HEK293 (cell line): ENCODE results near the gene VMO1.

ENCODE experiments used
- BCL11B ChIP-seq: fragments of 450-650 bp; formaldehyde crosslinking; IDR thresholded peaks from 2 replicates; pipeline ENCODE4 v1.5.1; 2016; ENCODE audit warnings: low read depth, missing biosample characterization, missing genetic modification characterization
- ZBTB7A ChIP-seq: fragments of 450-650 bp; formaldehyde crosslinking; IDR thresholded peaks from 2 replicates; pipeline ENCODE4 v1.5.1; 2016; ENCODE audit warnings: low read depth, missing biosample characterization, missing genetic modification characterization
- ZNF274 ChIP-seq, 2 experiments: fragments of 200-500 bp in 1 of 2; fragments of 450-650 bp in 1 of 2; sonication (Bioruptor generic) in 1 of 2; formaldehyde crosslinking in 1 of 2; IDR thresholded peaks; 2 replicates each; pipeline versions ENCODE4 v1.5.1 to v1.6.1; 2014 to 2016; ENCODE audit warnings: borderline replicate concordance in 1 of 2, inconsistent platforms in 1 of 2, low read length in 1 of 2, missing biosample characterization in 1 of 2, missing genetic modification characterization in 1 of 2
- ZNF792 ChIP-seq: fragments of 450-650 bp; formaldehyde crosslinking; IDR thresholded peaks from 2 replicates; pipeline ENCODE4 v1.5.1; 2016; ENCODE audit warnings: missing biosample characterization, missing genetic modification characterization
- TF ChIP-seq, protein P1 (sequence below): fragments of 450-650 bp; formaldehyde crosslinking; IDR thresholded peaks from 2 replicates; pipeline ENCODE4 v1.5.1; 2016; ENCODE audit warnings: missing biosample characterization, missing genetic modification characterization
- TF ChIP-seq, protein P2 (sequence below): IDR thresholded peaks from 2 replicates; pipeline ENCODE4 v1.6.1; 2011; ENCODE audit warnings: mild to moderate bottlenecking, low read depth, low read length, borderline replicate concordance

GRCh38 chr17:4766723-4767122 is 19.4 kb downstream of the VMO1 start:
- no peak for TF ChIP-seq ZNF274 (IDR thresholded peaks at IDR 0.05; ENCODE audit: low read length)
- no peak for TF ChIP-seq ZNF274 (tag by site-specific recombination; IDR thresholded peaks at IDR 0.05; ENCODE audit: borderline replicate concordance)
- TF ChIP-seq, protein P1, sequence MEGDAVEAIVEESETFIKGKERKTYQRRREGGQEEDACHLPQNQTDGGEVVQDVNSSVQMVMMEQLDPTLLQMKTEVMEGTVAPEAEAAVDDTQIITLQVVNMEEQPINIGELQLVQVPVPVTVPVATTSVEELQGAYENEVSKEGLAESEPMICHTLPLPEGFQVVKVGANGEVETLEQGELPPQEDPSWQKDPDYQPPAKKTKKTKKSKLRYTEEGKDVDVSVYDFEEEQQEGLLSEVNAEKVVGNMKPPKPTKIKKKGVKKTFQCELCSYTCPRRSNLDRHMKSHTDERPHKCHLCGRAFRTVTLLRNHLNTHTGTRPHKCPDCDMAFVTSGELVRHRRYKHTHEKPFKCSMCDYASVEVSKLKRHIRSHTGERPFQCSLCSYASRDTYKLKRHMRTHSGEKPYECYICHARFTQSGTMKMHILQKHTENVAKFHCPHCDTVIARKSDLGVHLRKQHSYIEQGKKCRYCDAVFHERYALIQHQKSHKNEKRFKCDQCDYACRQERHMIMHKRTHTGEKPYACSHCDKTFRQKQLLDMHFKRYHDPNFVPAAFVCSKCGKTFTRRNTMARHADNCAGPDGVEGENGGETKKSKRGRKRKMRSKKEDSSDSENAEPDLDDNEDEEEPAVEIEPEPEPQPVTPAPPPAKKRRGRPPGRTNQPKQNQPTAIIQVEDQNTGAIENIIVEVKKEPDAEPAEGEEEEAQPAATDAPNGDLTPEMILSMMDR (tag by site-specific recombination), result no peak
- TF ChIP-seq, protein P2, sequence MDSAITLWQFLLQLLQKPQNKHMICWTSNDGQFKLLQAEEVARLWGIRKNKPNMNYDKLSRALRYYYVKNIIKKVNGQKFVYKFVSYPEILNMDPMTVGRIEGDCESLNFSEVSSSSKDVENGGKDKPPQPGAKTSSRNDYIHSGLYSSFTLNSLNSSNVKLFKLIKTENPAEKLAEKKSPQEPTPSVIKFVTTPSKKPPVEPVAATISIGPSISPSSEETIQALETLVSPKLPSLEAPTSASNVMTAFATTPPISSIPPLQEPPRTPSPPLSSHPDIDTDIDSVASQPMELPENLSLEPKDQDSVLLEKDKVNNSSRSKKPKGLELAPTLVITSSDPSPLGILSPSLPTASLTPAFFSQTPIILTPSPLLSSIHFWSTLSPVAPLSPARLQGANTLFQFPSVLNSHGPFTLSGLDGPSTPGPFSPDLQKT, result no peak
- no peak for TF ChIP-seq ZNF792
- TF ChIP-seq BCL11B, result no peak
- no peak for TF ChIP-seq ZBTB7A (tag by site-specific recombination)
